GM23248 (cell line): Measurements from ENCODE around the gene STAB2.

Experiments
- EZH2 ChIP-seq: fragments of 200-600 bp; sonication (generic); IDR thresholded peaks from 2 replicates; pipeline ENCODE4 v1.6.1; 2018; ENCODE audit warnings: antibody characterized with exemption, mild to moderate bottlenecking; ENCODE audit not compliant: insufficient read depth, poor library complexity, severe bottlenecking
- EZH2phosphoT487 ChIP-seq: fragments of 200-600 bp; sonication (generic); IDR thresholded peaks from 2 replicates; pipeline ENCODE4 v1.6.1; 2018; ENCODE audit warnings: antibody characterized with exemption, moderate library complexity, mild to moderate bottlenecking, low read depth; ENCODE audit not compliant: insufficient read depth

GRCh38 chr12:103756443-103756842 lies 169.4 kb downstream of the STAB2 start:
- no peak for TF ChIP-seq EZH2
- no peak for TF ChIP-seq EZH2phosphoT487
